HepG2 (cell line): ENCODE measurements around the gene IGFBP5. TPM values are rescaled to one million over a fixed set of nuclear protein-coding genes. Genes with fewer than 3 reads are reported as not detected.

ENCODE experiments used
- CTCF ChIP-seq: sonication (generic); formaldehyde crosslinking; IDR thresholded peaks from 2 replicates; pipeline ENCODE4 v1.5.0; 2020; ENCODE audit warnings: mild to moderate bottlenecking, missing genetic modification reagents, moderate library complexity
- E2F5 ChIP-seq: sonication (generic); formaldehyde crosslinking; conservative IDR thresholded peaks from 2 replicates; pipeline ENCODE4 v1.4.0; 2020; ENCODE audit warnings: missing genetic modification reagents
- EP300 ChIP-seq, 3 experiments: sonication (generic) in 1 of 3; formaldehyde crosslinking in 1 of 3; IDR thresholded peaks; 2 replicates each; pipeline versions ENCODE4 v1.5.1 to v1.6.1; 2011 to 2020; ENCODE audit warnings: low read depth in 2 of 3, low read length in 2 of 3, borderline replicate concordance in 1 of 3, improper control_type of control experiment in 1 of 3, mild to moderate bottlenecking in 1 of 3, missing genetic modification reagents in 1 of 3, moderate library complexity in 1 of 3
- FOXA3 ChIP-seq: IDR thresholded peaks from 2 replicates; pipeline ENCODE4 v1.6.1; 2016; ENCODE audit warnings: missing genetic modification reagents, missing compliant biosample characterization
- FOXO1 ChIP-seq: sonication (generic); formaldehyde crosslinking; IDR thresholded peaks from 2 replicates; pipeline ENCODE4 v1.4.0; 2020; ENCODE audit warnings: missing genetic modification reagents
- MYC ChIP-seq: sonication (generic); formaldehyde crosslinking; IDR thresholded peaks from 2 replicates; pipeline ENCODE4 v1.9.0; 2021; ENCODE audit warnings: missing genetic modification reagents, borderline replicate concordance
- ONECUT2 ChIP-seq: sonication (generic); formaldehyde crosslinking; IDR thresholded peaks from 2 replicates; pipeline ENCODE4 v1.4.0; 2020; ENCODE audit warnings: missing genetic modification reagents
- PATZ1 ChIP-seq: sonication (generic); formaldehyde crosslinking; IDR thresholded peaks from 2 replicates; pipeline ENCODE4 v1.4.0; 2020; ENCODE audit warnings: missing genetic modification reagents
- RFX3 ChIP-seq: IDR thresholded peaks from 2 replicates; pipeline ENCODE4 v1.6.1; 2016; ENCODE audit warnings: missing biosample characterization, missing genetic modification reagents
- SMAD3 ChIP-seq: sonication (generic); formaldehyde crosslinking; IDR thresholded peaks from 2 replicates; pipeline ENCODE4 v1.4.0; 2020; ENCODE audit warnings: missing genetic modification reagents
- STAT6 ChIP-seq: sonication (generic); formaldehyde crosslinking; IDR thresholded peaks from 2 replicates; pipeline ENCODE4 v1.4.0; 2020; ENCODE audit warnings: missing genetic modification reagents, mild to moderate bottlenecking, borderline replicate concordance
- TFAP4 ChIP-seq: sonication (generic); IDR thresholded peaks from 2 replicates; pipeline ENCODE4 v1.6.1; 2016; ENCODE audit warnings: low read depth, borderline replicate concordance
- TRIM22 ChIP-seq: fragments of 450-650 bp; IDR thresholded peaks from 2 replicates; pipeline ENCODE4 v1.6.1; 2017
- YEATS4 ChIP-seq: sonication (generic); formaldehyde crosslinking; IDR thresholded peaks from 2 replicates; pipeline ENCODE4 v1.4.0; 2020; ENCODE audit warnings: missing genetic modification reagents, borderline replicate concordance
- ZFP41 ChIP-seq: sonication (generic); formaldehyde crosslinking; IDR thresholded peaks from 2 replicates; pipeline ENCODE4 v1.4.0; 2020; ENCODE audit warnings: mild to moderate bottlenecking, missing genetic modification reagents, borderline replicate concordance
- ZGPAT ChIP-seq: IDR thresholded peaks from 2 replicates; pipeline ENCODE4 v1.6.1; 2016; ENCODE audit warnings: mild to moderate bottlenecking
- ZNF644 ChIP-seq: IDR thresholded peaks from 2 replicates; pipeline ENCODE4 v1.6.1; 2016; ENCODE audit warnings: low read depth
- polyA plus RNA-seq, 8 experiments: library from polyadenylated mRNA; depleted of rRNA in 3 of 8; stranded (reverse) in 7 of 8; unstranded in 1 of 8; fragments of >200 nt; fragmentation: Illumina TruSeq in 4 of 8; extraction: Trizol in 4 of 8; gene quantifications; 2 replicates each; pipeline versions ENCODE4 v1.2.1 to v1.2.3, GENCODE V29; 2011 to 2016; ENCODE audit warnings: low read depth in 4 of 8, missing spikeins in 1 of 8, mixed read lengths in 1 of 8; ENCODE audit not compliant: insufficient read depth in 1 of 8
- total RNA-seq, 5 experiments: library from RNA; depleted of rRNA; stranded (reverse); fragments of >200 nt; fragmentation: Illumina TruSeq; extraction: Trizol; gene quantifications; 2 replicates each; pipeline ENCODE4 v1.2.3, GENCODE V29; 2016; ENCODE audit warnings: low read depth in 1 of 5

Gene IGFBP5
- total and polyA plus RNA-seq, 2 of the 13 experiments (the other 11 are each of a cell fraction or from before 2014, with no cell fraction given): 0.15 TPM; not detected in 1

- no peak for TF ChIP-seq E2F5 (CRISPR knock-in tag)
- peak; percentile 72; the same call in 1 of the 2 replicates for TF ChIP-seq FOXO1 (CRISPR knock-in tag)
- TF ChIP-seq TFAP4: peak; percentile 60; the same call in 1 of the 2 replicates
- TF ChIP-seq YEATS4 (CRISPR knock-in tag): no peak
- TF ChIP-seq FOXA3 (CRISPR knock-in tag): peak; percentile 84
- TF ChIP-seq CTCF (CRISPR knock-in tag): no peak
- 0 out of 2 replicates have a peak, but pooled peaks have one; percentile 40 for TF ChIP-seq SMAD3 (CRISPR knock-in tag)
- no peak for TF ChIP-seq STAT6
- TF ChIP-seq ZFP41 (CRISPR knock-in tag): no peak
- TF ChIP-seq PATZ1 (CRISPR knock-in tag): no peak; the same call in 1 of the 2 replicates
- no peak for TF ChIP-seq MYC (CRISPR knock-in tag)
- TF ChIP-seq TRIM22: no peak
- no peak for TF ChIP-seq RFX3 (CRISPR knock-in tag)
- TF ChIP-seq EP300 (IDR thresholded peaks at IDR 0.05; ENCODE audit: low read depth in 2 of 2, low read length in 2 of 2): peak in 1 of 2 experiments; percentile 67; a peak in 1 of 4 replicates
- TF ChIP-seq EP300 (CRISPR knock-in tag; IDR thresholded peaks at IDR 0.05; ENCODE audit: borderline replicate concordance): no peak
- no peak for TF ChIP-seq ONECUT2
- 0 out of 2 replicates have a peak, but pooled peaks have one; percentile 40 for TF ChIP-seq ZNF644 (CRISPR knock-in tag)
- peak; percentile 48 for TF ChIP-seq ZGPAT (CRISPR knock-in tag)
Observed at GRCh38 chr2:216740557-216741222, 45.3 kb upstream of the IGFBP5 start (continued).
